ENCODE results near the gene ZNF181. TPM values are rescaled to one million over a fixed set of nuclear protein-coding genes. Genes with fewer than 3 reads are reported as not detected.

ZNF181 gene
- total and polyA plus RNA-seq, 2 donors (not counting 1 experiment from before 2014, with no cell fraction given), result 6.6 to 22.0 TPM

- Histone ChIP-seq H3K27ac (ENCODE audit: insufficient read depth, low read length) (no peak overlapping the region), H3K79me2 (ENCODE audit: control insufficient read depth, insufficient read depth, low read length) (no peaks in the 10 kb centered on the region), H2AFZ (ENCODE audit: low read length) (no peak overlapping the region), H3K4me1 (ENCODE audit: control insufficient read depth, extremely low read depth, insufficient read depth, low read length) (no peaks in the 10 kb centered on the region), H4K20me1 (ENCODE audit: control insufficient read depth, extremely low read depth, insufficient read depth, low read length) (no peaks in the 10 kb centered on the region), H3K4me3 (replicated peaks in 1 of 4; ENCODE audit: control extremely low read depth in 1 of 4, insufficient read depth in 1 of 4, low read depth in 3 of 4, low read length in 4 of 4) (no peak overlapping the region), H3K4me2 (ENCODE audit: extremely low read depth, insufficient read depth, low read length) (no peak overlapping the region), H3K36me3 (ENCODE audit: control insufficient read depth, insufficient read depth, low read length) (no peaks in the 10 kb centered on the region), H3K9me3 (ENCODE audit: control insufficient read depth, insufficient read depth, low read depth, low read length) (no peaks in the 10 kb centered on the region), H3K9ac (ENCODE audit: insufficient read depth, low read length) (no peak overlapping the region), H3K27me3 (ENCODE audit: control insufficient read depth, insufficient read depth, low read length) (no peaks in the 10 kb centered on the region)
- DNase-seq (ENCODE audit: low read depth in 2 of 2), result no peak
- no peak for TF ChIP-seq EZH2 (IDR thresholded peaks at IDR 0.05; ENCODE audit: low read length, missing control alignments)
- TF ChIP-seq CTCF (conservative IDR thresholded peaks at IDR 0.05 in 1 of 2, IDR thresholded peaks at IDR 0.05 in 1 of 2; ENCODE audit: low read depth in 1 of 2, low read length in 2 of 2), result no peak
Observed at GRCh38 chr19:34778342-34778741, 44.3 kb downstream of the ZNF181 start.

GRCh38 chr19:34779652-34780051 is 45.6 kb downstream of the ZNF181 start:
- Histone ChIP-seq H3K9ac (ENCODE audit: insufficient read depth, low read length) (no peak overlapping the region), H3K79me2 (ENCODE audit: control insufficient read depth, insufficient read depth, low read length) (no peaks in the 10 kb centered on the region), H3K4me2 (ENCODE audit: extremely low read depth, insufficient read depth, low read length) (no peak overlapping the region), H3K4me1 (ENCODE audit: control insufficient read depth, extremely low read depth, insufficient read depth, low read length) (no peaks in the 10 kb centered on the region), H3K4me3 (replicated peaks in 1 of 4; ENCODE audit: control extremely low read depth in 1 of 4, insufficient read depth in 1 of 4, low read depth in 3 of 4, low read length in 4 of 4) (no peak overlapping the region), H3K9me3 (ENCODE audit: control insufficient read depth, insufficient read depth, low read depth, low read length) (no peaks in the 10 kb centered on the region), H2AFZ (ENCODE audit: low read length) (no peak overlapping the region), H3K27ac (ENCODE audit: insufficient read depth, low read length) (no peak overlapping the region), H4K20me1 (ENCODE audit: control insufficient read depth, extremely low read depth, insufficient read depth, low read length) (no peaks in the 10 kb centered on the region), H3K36me3 (ENCODE audit: control insufficient read depth, insufficient read depth, low read length) (no peaks in the 10 kb centered on the region), H3K27me3 (ENCODE audit: control insufficient read depth, insufficient read depth, low read length) (no peaks in the 10 kb centered on the region)
- TF ChIP-seq CTCF (conservative IDR thresholded peaks at IDR 0.05 in 1 of 2, IDR thresholded peaks at IDR 0.05 in 1 of 2; ENCODE audit: low read depth in 1 of 2, low read length in 2 of 2) (no peak), EZH2 (IDR thresholded peaks at IDR 0.05; ENCODE audit: low read length, missing control alignments) (no peak)
- DNase-seq (ENCODE audit: low read depth in 2 of 2), result no peak

- no peaks in the 10 kb centered on the region for H3K27me3 ChIP-seq (ENCODE audit: control insufficient read depth, insufficient read depth, low read length)
- H3K36me3 ChIP-seq (ENCODE audit: control insufficient read depth, insufficient read depth, low read length), result no peaks in the 10 kb centered on the region
- H3K4me3 ChIP-seq (replicated peaks in 1 of 4; ENCODE audit: control extremely low read depth in 1 of 4, insufficient read depth in 1 of 4, low read depth in 3 of 4, low read length in 4 of 4), result no peak overlapping the region
- H3K9me3 ChIP-seq (ENCODE audit: control insufficient read depth, insufficient read depth, low read depth, low read length), result no peaks in the 10 kb centered on the region
- no peak overlapping the region for H2AFZ ChIP-seq (ENCODE audit: low read length)
- H3K27ac ChIP-seq (ENCODE audit: insufficient read depth, low read length), result no peak overlapping the region
- no peaks in the 10 kb centered on the region for H4K20me1 ChIP-seq (ENCODE audit: control insufficient read depth, extremely low read depth, insufficient read depth, low read length)
- no peak for TF ChIP-seq EZH2 (IDR thresholded peaks at IDR 0.05; ENCODE audit: low read length, missing control alignments)
- TF ChIP-seq CTCF (conservative IDR thresholded peaks at IDR 0.05 in 1 of 2, IDR thresholded peaks at IDR 0.05 in 1 of 2; ENCODE audit: low read depth in 1 of 2, low read length in 2 of 2), result no peak
- no peak overlapping the region for H3K9ac ChIP-seq (ENCODE audit: insufficient read depth, low read length)
- H3K4me2 ChIP-seq (ENCODE audit: extremely low read depth, insufficient read depth, low read length), result no peak overlapping the region
- DNase-seq (ENCODE audit: low read depth in 2 of 2), result no peak
- H3K79me2 ChIP-seq (ENCODE audit: control insufficient read depth, insufficient read depth, low read length), result no peaks in the 10 kb centered on the region
- no peaks in the 10 kb centered on the region for H3K4me1 ChIP-seq (ENCODE audit: control insufficient read depth, extremely low read depth, insufficient read depth, low read length)
Observed at GRCh38 chr19:34786236-34786635, 52.2 kb downstream of the ZNF181 start.

Measured in fibroblast of lung (primary cell).